Loucy (cell line): ENCODE measurements around the gene IGSF3.
"Not testable (repeated sequence)": the region's sequence is repeated elsewhere in the genome, so short reads cannot be mapped to it uniquely, and the experiment has no call there.

Experiments used
- CTCF ChIP-seq: fragments of 200-600 bp; sonication (generic); conservative IDR thresholded peaks from 2 replicates; pipeline ENCODE4 v1.5.1; 2014; ENCODE audit warnings: mild to moderate bottlenecking, antibody characterized with exemption, low read length
- EZH2phosphoT487 ChIP-seq: fragments of 200-600 bp; IDR thresholded peaks from 2 replicates; pipeline ENCODE4 v1.6.1; 2018; ENCODE audit warnings: antibody characterized with exemption, mild to moderate bottlenecking, moderate library complexity, borderline replicate concordance

GRCh38 chr1:116619106-116619505 is 48.4 kb downstream of the IGSF3 start:
- TF ChIP-seq CTCF, EZH2phosphoT487: not testable (repeated sequence)
